HEK293 (cell line): Measurements from ENCODE around the gene ZDHHC8.

Source experiments
- GLI4 ChIP-seq: fragments of 450-650 bp; formaldehyde crosslinking; IDR thresholded peaks from 2 replicates; pipeline ENCODE4 v1.5.1; 2016; ENCODE audit warnings: missing biosample characterization, missing genetic modification characterization
- KLF16 ChIP-seq: fragments of 450-650 bp; formaldehyde crosslinking; IDR thresholded peaks from 2 replicates; pipeline ENCODE4 v1.5.1; 2017; ENCODE audit warnings: missing biosample characterization, missing genetic modification characterization
- ZFP69B ChIP-seq: fragments of 450-650 bp; formaldehyde crosslinking; IDR thresholded peaks from 2 replicates; pipeline ENCODE4 v1.5.1; 2016; ENCODE audit warnings: missing biosample characterization, missing genetic modification characterization
- ZNF138 ChIP-seq: fragments of 450-650 bp; formaldehyde crosslinking; IDR thresholded peaks from 2 replicates; pipeline ENCODE4 v1.5.1; 2016; ENCODE audit warnings: missing biosample characterization, missing genetic modification characterization, borderline replicate concordance
- ZNF184 ChIP-seq: fragments of 450-650 bp; IDR thresholded peaks from 2 replicates; pipeline ENCODE4 v1.5.1; 2018; ENCODE audit warnings: missing biosample characterization, mild to moderate bottlenecking, missing genetic modification characterization
- ZNF391 ChIP-seq: fragments of 450-650 bp; formaldehyde crosslinking; IDR thresholded peaks from 2 replicates; pipeline ENCODE4 v1.5.1; 2016; ENCODE audit warnings: low read depth, missing biosample characterization, missing genetic modification characterization, borderline replicate concordance
- TF ChIP-seq, protein P1 (sequence below): fragments of 450-650 bp; formaldehyde crosslinking; IDR thresholded peaks from 2 replicates; pipeline ENCODE4 v1.5.1; 2016; ENCODE audit warnings: missing biosample characterization, missing genetic modification characterization

DNA sequence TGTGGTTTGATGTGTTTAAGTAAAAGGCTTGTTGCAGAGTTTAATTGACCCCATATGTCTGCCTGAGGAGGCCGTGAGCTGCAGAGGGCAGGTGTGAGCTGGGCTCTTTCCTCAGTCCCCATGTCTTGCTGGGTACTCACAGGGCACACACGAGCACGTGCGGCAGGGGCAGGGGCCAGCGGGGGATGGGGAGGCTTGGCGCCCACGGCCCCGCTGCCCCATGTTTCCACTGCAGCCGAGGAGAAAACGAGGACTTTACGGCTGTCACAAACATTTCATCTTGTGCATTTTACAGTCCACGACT is 43.9 kb downstream of the ZDHHC8 start:
- TF ChIP-seq ZNF391 (no peak), ZNF184 (tag by site-specific recombination) (no peak), GLI4 (tag by site-specific recombination) (no peak), ZFP69B (tag by site-specific recombination) (no peak), ZNF138 (no peak), KLF16 (tag by site-specific recombination) (no peak)
- TF ChIP-seq, protein P1, sequence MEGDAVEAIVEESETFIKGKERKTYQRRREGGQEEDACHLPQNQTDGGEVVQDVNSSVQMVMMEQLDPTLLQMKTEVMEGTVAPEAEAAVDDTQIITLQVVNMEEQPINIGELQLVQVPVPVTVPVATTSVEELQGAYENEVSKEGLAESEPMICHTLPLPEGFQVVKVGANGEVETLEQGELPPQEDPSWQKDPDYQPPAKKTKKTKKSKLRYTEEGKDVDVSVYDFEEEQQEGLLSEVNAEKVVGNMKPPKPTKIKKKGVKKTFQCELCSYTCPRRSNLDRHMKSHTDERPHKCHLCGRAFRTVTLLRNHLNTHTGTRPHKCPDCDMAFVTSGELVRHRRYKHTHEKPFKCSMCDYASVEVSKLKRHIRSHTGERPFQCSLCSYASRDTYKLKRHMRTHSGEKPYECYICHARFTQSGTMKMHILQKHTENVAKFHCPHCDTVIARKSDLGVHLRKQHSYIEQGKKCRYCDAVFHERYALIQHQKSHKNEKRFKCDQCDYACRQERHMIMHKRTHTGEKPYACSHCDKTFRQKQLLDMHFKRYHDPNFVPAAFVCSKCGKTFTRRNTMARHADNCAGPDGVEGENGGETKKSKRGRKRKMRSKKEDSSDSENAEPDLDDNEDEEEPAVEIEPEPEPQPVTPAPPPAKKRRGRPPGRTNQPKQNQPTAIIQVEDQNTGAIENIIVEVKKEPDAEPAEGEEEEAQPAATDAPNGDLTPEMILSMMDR (tag by site-specific recombination): no peak
